Gastrocnemius medialis (tissue), 4 donors: ENCODE measurements around the gene CRISP2.

Source experiments
- CTCF ChIP-seq, 5 experiments: fragments of 450-650 bp in 3 of 5; fragments of 200-600 bp in 2 of 5; sonication (generic) in 2 of 5; IDR thresholded peaks in 4 of 5; conservative IDR thresholded peaks in 1 of 5; 1 replicate in 4 of 5; 2 replicates in 1 of 5; pipeline ENCODE4 v1.5.1; 2016 to 2019; ENCODE audit warnings: antibody characterized with exemption in 5 of 5, mild to moderate bottlenecking in 3 of 5, moderate library complexity in 3 of 5
- POLR2A ChIP-seq, 2 donors: fragments of 450-650 bp; IDR thresholded peaks; one replicate each; pipeline ENCODE4 v1.6.1; 2017; ENCODE audit warnings: antibody characterized with exemption in 2 of 2, mild to moderate bottlenecking in 2 of 2, moderate library complexity in 2 of 2

- TF ChIP-seq CTCF (IDR thresholded peaks at IDR 0.05 in 4 of 5, conservative IDR thresholded peaks at IDR 0.05 in 1 of 5) (no peak), POLR2A (IDR thresholded peaks at IDR 0.05) (no peak)
Observed at GRCh38 chr6:49651239-49651638, 62.1 kb downstream of the CRISP2 start.
